Measurements from ENCODE around the gene ZNF91.
A peak's percentile ranks its signal among the peaks of the same experiment; 100 is the strongest.
"Not testable (repeated sequence)": the region's sequence is repeated elsewhere in the genome, so short reads cannot be mapped to it uniquely, and the experiment has no call there.

ZNF91 gene

DNA sequence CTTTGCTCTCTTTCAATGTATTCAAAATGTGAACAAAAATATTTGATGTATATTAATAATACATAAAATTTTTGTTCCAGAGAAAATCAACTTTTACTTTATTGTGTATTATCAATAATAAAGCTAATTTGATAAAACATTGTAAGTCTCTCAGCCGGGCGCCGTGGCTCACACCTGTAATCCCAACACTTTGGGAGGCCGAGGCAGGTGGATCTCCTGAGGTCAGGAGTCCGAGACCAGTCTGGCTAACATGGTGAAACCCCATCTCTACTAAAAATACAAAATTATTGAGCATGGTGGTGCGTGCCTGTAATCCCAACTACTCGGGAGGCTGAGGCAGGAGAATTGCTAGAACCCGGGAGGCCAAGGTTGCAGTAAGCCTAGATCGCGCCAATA, 449 bp upstream of the ZNF91 start:
- DNase-seq = not testable (repeated sequence)

DNA sequence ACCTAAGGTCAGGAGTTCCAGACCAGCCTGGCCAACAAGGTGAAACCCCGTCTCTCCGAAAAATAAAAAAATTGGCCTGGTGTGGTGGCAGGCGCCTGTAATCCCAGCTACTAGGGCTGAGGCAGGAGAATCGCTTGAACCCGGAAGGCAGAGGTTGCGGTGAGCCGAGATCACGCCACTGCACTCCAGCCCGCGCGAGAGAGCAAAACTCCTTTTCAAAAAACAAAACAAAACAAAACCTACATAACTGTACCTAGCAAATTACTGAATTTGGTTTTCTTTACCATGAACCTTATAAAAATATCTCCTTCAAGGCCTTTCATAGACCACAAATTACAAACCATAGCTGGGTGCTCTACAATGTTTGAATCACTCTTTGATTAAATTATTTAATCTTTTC, 760 bp downstream of the ZNF91 start:
- DNase-seq = peak in 4 of 56 donors; percentile 2 to 10 (median 5)

GRCh38 chr19:23393121-23393520, 2.1 kb downstream of the ZNF91 start:
- DNase-seq = no peak

GRCh38 chr19:23391236-23391635, 4.0 kb downstream of the ZNF91 start:
- DNase-seq = no peak

GRCh38 chr19:23385404-23385803, 9.9 kb downstream of the ZNF91 start:
- DNase-seq = no peak

GRCh38 chr19:23384858-23385257, 10.4 kb downstream of the ZNF91 start:
- DNase-seq = no peak

GRCh38 chr19:23384166-23384565, 11.1 kb downstream of the ZNF91 start:
- DNase-seq = no peak

- DNase-seq = no peak
These were observed 12.3 kb downstream of the ZNF91 start for GRCh38 chr19:23382955-23383354.

- DNase-seq = no peak
These were observed 14.2 kb downstream of the ZNF91 start for GRCh38 chr19:23381114-23381513.

DNA sequence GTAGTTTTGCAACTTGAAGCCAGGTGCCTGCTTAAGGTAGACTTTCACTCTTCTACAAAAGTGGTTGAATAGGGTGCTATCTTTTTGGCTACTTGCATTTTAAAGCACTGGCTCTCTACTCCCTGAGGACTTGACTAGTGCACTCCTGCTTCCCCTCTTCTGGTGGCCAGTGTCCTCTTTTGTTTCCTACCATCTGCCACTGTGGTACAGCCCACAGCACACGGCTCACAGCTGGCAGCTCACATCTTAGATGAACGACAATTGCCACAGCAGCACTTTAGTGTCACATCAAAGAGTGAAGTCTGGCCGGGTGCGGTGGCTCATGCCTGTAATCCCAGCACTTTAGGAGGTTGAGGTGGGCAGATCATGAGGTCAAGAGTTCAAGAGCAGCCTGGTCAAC, 15.6 kb downstream of the ZNF91 start:
- DNase-seq = not testable (repeated sequence)

GRCh38 chr19:23378948-23379347, 16.3 kb downstream of the ZNF91 start:
- DNase-seq = no peak

- DNase-seq = no peak
These were observed 18.0 kb downstream of the ZNF91 start for GRCh38 chr19:23377276-23377675.

DNA sequence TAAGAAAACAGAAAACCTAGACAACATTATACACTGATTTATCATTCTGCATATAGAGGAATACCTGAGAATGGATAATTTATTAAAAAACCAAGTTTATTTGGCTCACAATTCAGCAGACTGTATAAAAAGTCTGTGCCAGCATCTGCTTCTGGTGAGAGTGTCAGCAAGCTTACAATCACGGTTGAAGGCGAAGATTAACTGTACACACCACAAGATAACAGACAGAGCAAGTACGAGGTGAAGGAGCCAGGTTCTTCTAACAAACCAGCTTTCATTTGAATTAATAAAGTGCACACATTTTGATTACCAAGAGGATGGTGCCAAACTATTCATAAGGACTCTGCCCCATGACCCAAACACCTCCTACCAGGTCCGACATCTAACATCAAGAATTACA, 28.8 kb downstream of the ZNF91 start:
- DNase-seq = no peak

- DNase-seq = not testable (repeated sequence)
These were observed 29.2 kb downstream of the ZNF91 start for GRCh38 chr19:23366031-23366430.

GRCh38 chr19:23365222-23365621, 30.0 kb downstream of the ZNF91 start:
- no peak for DNase-seq

GRCh38 chr19:23361843-23362242, 33.4 kb downstream of the ZNF91 start:
- DNase-seq = not testable (repeated sequence)

- DNase-seq = no peak
These were observed 43.5 kb downstream of the ZNF91 start for GRCh38 chr19:23351806-23352205.

DNA sequence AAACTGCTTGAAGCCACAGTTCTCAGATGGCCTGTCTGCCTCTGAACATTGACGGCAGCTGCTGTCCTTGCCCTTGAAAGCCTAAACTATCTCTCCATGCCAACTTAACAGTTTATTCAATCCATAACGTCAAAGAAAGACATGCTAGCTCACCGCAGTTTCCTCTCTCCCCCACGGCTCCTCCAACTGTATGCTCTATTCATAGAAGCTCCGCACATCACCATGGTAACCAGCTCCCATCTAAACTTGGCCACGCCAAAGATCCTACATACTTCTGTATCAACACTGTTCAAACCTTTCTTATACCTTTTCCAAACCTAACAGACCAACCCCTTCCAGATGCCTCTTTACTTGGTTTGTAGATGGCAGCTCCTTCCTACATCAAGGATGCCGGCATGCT, 48.6 kb downstream of the ZNF91 start:
- peak in 30 of 56 donors; percentile 2 to 74 (median 26) for DNase-seq

GRCh38 chr19:23345838-23346237, 49.4 kb downstream of the ZNF91 start:
- DNase-seq = no peak

- peak in 10 of 56 donors; percentile 1 to 22 (median 7) for DNase-seq
These were observed 51.7 kb downstream of the ZNF91 start for GRCh38 chr19:23343434-23344010.

GRCh38 chr19:23328211-23328610, 67.1 kb downstream of the ZNF91 start:
- DNase-seq = no peak

DNA sequence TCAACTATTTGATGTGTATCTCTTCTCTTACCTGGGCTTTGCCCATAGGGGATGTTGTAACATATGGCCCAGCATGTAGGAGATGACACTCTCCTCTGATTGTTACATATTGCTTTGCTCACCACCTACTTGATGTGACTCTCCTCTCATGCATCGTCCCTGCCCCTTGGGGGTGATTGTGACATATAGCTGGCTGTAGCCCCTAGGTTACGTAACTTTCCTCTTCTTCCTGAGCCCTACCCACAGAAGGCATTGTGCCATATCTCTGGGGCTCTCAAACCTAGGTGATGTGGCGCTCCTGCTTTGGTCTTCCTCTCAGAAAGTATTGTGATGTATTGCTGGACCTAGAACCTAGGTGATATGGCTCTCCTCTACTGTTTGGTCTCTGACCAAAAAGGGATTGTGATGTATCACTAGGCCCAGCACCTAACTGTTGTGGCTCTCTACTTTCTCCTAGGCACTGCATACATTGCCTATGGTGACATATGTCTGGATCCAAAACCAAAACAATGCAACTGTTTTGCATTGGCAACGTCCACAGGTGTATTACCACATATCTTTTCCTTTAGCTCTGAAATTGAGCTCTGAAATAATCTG, 73.2 kb downstream of the ZNF91 start:
- DNase-seq = no peak

GRCh38 chr19:23321403-23321802, 73.9 kb downstream of the ZNF91 start:
- DNase-seq = not testable (repeated sequence)

DNA sequence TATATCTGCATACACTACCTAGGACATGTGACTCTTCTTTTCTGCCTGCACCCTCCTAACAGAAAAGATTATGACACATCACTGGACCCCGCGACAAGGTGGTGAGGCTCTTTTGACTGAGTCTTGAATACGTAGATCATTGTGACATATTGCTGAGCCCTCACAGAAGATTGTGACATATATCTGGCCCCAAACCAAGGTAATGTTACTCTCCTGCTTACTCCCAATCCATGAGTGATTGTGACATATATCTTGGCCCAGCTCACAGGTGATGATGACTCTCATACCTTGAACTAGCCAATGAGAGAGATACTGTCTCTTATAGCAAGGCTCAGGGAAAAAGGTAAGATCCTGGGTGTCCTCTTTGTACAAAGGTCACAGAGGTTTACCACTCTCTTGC, 75.7 kb downstream of the ZNF91 start:
- not testable (repeated sequence) for DNase-seq

Data from nucleus accumbens (tissue), 56 donors.